GM12875 (cell line): Measurements from ENCODE around the gene DOCK10.

Source experiments
- H3K4me3 ChIP-seq: one replicate; pipeline ENCODE4 v1.5.1; 2011; ENCODE audit warnings: low read depth, low read length, control low read depth
- TF ChIP-seq, protein P1 (sequence below): IDR thresholded peaks from 2 replicates; pipeline ENCODE4 v1.5.1; 2011; ENCODE audit warnings: low read depth, mild to moderate bottlenecking, control low read depth, inconsistent platforms, low read length, moderate library complexity, borderline replicate concordance; ENCODE audit not compliant: insufficient read depth

The DOCK10 gene

DNA sequence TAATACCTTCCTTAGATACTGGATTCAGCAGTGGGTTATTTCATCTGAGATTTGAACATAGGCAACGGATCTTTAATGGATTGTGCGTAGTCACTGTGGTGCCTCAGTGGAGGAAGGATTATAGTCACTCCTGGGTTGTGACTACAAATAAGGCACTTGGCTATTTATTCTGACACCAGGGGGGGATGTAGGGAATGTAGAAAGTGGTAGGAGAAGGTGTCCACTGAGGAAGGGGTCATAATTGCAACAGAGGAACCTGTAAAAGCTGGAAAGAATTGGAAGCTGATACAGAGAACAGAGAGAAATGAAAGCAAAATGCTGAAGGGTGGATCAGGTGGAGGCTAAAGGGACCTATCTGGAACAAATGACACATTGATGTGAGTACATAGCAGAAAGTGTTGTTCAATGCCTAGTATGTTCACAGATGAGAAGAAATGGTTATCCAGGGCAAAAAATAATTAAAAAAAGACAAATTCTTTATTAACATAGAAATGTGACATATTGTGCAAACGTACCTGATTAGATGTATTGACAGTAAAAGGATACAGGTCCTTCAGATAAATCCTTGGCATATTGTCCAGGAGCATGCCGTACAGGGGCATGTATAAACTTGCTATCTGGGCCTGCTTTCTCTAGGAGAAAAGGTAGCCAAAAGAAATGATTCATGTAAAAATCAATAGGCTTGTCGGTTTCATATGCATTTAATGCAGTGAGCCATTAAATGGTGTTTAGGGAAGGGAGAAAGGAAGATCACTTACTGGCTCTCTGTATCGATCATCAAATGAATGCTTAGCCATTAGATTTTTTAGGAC lies 234.9 kb downstream of the DOCK10 start:
- TF ChIP-seq, protein P1, sequence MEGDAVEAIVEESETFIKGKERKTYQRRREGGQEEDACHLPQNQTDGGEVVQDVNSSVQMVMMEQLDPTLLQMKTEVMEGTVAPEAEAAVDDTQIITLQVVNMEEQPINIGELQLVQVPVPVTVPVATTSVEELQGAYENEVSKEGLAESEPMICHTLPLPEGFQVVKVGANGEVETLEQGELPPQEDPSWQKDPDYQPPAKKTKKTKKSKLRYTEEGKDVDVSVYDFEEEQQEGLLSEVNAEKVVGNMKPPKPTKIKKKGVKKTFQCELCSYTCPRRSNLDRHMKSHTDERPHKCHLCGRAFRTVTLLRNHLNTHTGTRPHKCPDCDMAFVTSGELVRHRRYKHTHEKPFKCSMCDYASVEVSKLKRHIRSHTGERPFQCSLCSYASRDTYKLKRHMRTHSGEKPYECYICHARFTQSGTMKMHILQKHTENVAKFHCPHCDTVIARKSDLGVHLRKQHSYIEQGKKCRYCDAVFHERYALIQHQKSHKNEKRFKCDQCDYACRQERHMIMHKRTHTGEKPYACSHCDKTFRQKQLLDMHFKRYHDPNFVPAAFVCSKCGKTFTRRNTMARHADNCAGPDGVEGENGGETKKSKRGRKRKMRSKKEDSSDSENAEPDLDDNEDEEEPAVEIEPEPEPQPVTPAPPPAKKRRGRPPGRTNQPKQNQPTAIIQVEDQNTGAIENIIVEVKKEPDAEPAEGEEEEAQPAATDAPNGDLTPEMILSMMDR = no peak
- H3K4me3 ChIP-seq = no peak overlapping the region

DNA sequence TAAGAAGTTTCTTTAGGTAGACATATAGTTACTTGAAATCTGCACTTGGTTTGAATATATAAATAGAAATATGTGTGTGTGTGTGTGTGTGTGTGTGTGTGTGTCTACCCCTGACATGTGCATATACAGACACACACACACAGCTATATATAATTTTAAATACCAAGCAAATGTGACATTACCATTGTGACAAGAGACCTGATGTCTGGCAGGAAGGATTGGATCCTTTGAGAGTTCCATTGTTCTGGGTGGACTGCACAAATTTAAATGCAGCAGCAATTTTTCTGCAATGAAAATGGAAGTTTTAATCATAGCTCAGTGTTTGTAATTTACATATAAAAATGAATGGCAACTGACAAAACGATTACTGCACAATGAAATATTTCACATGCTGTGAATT lies 238.3 kb downstream of the DOCK10 start:
- TF ChIP-seq, protein P1 = no peak
- no peak overlapping the region for H3K4me3 ChIP-seq

DNA sequence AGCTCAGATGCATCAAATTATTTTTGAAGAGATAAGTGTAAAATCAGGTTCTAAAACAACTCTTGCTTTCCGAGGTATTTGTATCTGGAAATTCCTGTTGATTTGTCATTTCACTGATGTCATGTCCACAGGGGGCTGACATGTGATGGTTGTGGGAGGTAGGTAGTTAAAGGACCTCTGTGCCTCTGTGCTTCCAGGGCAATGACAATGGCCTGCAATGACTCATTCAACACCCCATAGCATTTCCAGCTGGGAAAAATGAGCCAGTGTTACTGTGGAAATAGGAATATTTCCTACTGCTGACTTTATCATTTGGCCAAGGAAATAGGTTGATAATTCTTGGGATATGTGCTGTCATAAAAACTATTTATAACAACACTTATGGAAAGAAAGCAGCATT lies 239.9 kb downstream of the DOCK10 start:
- TF ChIP-seq, protein P1 = no peak
- H3K4me3 ChIP-seq = no peak overlapping the region

DNA sequence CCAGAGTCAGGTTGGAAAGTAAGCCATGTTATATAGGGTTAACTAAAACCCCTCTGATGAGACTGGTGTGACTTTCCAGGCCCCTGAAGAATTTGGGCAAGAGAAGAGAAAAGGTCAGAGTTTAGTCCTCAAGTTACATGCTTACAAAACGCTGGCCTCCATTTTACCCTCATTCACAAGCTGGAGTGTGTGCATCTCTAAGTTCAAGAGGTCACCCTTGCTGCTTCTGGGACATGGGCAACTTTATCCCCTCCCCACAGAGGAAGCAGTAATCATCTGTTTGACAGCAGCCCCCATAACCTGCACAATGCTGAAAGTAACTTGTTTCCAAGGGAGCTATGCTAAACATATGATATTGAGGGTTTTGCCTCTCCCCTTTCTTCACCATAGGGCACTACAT lies 240.9 kb downstream of the DOCK10 start:
- TF ChIP-seq, protein P1 = no peak
- no peak overlapping the region for H3K4me3 ChIP-seq

DNA sequence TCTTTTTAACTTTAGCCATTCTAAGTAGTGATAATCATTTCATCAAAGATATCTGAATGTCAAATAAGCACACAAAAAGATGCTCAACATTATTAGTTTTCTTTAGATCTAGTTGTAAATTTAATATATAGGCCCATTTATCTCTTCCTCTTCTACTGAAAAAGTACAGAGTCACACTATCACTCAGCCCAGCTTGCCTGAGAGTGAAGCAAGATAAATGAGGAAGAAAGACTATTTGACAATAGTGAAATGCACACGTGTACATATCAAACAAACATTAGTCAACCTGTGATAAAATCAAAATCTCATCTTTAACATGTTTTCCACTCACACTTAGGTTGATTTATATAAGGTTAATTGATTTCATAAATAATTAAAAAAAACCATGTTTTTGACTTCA lies 242.6 kb downstream of the DOCK10 start:
- H3K4me3 ChIP-seq = no peak overlapping the region
- TF ChIP-seq, protein P1 = no peak

DNA sequence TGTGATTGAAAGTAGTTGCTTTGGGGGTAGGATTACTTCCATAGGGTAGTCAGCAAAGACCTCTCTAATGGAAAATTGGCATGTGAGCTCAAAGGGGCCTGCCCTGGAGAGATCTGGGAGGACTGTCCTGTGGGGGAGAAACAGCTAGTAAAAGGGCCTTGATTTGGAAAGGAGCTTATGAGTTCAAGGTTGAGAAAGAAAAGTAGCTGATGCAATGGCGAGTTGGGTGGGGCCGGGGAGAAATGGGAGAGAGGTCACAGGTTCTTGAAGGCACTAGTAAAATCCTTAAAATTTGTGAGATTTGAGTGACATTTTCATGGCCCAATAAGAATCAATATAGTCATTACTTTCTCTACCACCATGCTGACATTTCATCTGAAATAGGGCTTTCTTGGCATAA lies 244.1 kb downstream of the DOCK10 start:
- H3K4me3 ChIP-seq = no peak overlapping the region
- TF ChIP-seq, protein P1 = no peak

DNA sequence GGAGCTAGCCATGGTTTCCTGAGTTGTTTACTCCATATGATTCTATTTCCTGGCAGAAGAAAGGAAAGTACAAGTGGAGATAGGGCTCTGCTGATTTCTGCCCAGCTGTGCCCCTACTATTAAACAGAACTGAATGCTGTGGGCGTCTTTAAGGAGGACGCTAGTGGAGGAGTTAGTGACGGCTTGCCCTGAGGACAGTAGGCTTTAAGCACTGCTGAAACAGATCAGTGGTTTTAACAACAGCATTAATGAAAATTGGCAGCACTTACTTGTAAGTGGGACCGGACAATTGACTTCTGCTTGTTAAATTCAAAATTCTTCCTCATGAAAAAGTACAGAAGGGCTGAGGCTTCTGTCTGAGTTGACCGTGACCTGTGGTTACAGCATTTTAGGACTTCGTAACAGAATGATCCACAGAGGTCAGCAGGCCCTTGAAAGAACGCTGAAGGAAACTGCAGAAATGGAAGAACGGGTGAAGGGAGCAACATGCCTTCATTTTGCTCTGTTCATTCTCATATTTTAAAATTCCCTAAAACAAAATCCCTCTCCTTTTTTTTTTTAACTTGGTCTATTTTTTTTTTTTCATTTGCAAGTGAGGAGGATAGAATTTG lies 245.5 kb downstream of the DOCK10 start:
- H3K4me3 ChIP-seq = no peak overlapping the region
- TF ChIP-seq, protein P1 = no peak
